Progenitor cell of endocrine pancreas (in vitro differentiated cells): Measurements from ENCODE around the gene RMDN2. TPM values are rescaled to one million over a fixed set of nuclear protein-coding genes. Genes with fewer than 3 reads are reported as not detected.

Experiments used
- DNase-seq: peaks from one replicate; pipeline ENCODE4 v3.0.0; 2021; ENCODE audit warnings: low spot score; ENCODE audit not compliant: unreplicated experiment
- H3K27ac Mint-ChIP-seq: 2 replicates; pipeline ENCODE4 v1.8.0; 2021; ENCODE audit warnings: mild to moderate bottlenecking, moderate library complexity, mixed read lengths
- H3K27me3 Mint-ChIP-seq: 2 replicates; pipeline ENCODE4 v1.8.0; 2021; ENCODE audit warnings: mixed read lengths
- H3K36me3 Mint-ChIP-seq: 2 replicates; pipeline ENCODE4 v1.8.0; 2022; ENCODE audit warnings: mixed read lengths; ENCODE audit not compliant: insufficient read depth
- H3K4me1 Mint-ChIP-seq: 2 replicates; pipeline ENCODE4 v1.8.0; 2021; ENCODE audit warnings: low read depth, mixed read lengths
- H3K4me3 Mint-ChIP-seq: 2 replicates; pipeline ENCODE4 v1.8.0; 2021; ENCODE audit warnings: low read depth, mild to moderate bottlenecking, moderate library complexity, mixed read lengths
- H3K9me3 Mint-ChIP-seq: 2 replicates; pipeline ENCODE4 v1.8.0; 2021; ENCODE audit warnings: low read depth, mixed read lengths
- total RNA-seq: library from RNA; stranded (reverse); gene quantifications from 2 replicates; pipeline ENCODE4 v1.2.1, GENCODE V29; 2021
- TF ChIP-seq, protein P1 (sequence below): fragments of 200-600 bp; sonication (generic); IDR thresholded peaks from one replicate; pipeline ENCODE4 v1.5.0; 2021; ENCODE audit warnings: antibody characterized with exemption, mild to moderate bottlenecking; ENCODE audit not compliant: unreplicated experiment

The RMDN2 gene
- total RNA-seq, 1 donor from 2014 or later: 9.2 TPM

DNA sequence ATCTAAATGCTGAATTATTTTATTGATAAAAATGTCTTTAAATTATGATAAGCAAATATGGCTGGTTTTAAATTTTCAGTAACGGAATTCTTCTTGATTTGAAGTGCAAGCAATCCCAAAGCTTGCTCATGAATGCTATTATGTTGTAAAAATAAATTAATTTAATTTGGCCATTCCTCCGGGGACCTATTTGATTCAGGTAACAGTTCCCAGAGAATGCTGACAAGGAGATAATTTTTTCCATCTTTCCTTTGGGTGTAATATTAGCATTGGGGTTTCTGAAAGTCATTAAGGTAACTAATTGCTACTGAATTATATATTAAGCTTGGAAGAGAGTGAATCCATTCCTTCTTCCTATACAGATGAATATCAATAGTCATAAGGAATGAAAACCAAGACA is 12.5 kb upstream of the RMDN2 start:
- no peak overlapping the region for H3K27ac Mint-ChIP-seq
- no peaks in the 10 kb centered on the region for H3K27me3 Mint-ChIP-seq
- no peak overlapping the region for H3K4me3 Mint-ChIP-seq
- no peaks in the 10 kb centered on the region for H3K9me3 Mint-ChIP-seq
- no peaks in the 10 kb centered on the region for H3K4me1 Mint-ChIP-seq
- no peak for DNase-seq
- TF ChIP-seq, protein P1, sequence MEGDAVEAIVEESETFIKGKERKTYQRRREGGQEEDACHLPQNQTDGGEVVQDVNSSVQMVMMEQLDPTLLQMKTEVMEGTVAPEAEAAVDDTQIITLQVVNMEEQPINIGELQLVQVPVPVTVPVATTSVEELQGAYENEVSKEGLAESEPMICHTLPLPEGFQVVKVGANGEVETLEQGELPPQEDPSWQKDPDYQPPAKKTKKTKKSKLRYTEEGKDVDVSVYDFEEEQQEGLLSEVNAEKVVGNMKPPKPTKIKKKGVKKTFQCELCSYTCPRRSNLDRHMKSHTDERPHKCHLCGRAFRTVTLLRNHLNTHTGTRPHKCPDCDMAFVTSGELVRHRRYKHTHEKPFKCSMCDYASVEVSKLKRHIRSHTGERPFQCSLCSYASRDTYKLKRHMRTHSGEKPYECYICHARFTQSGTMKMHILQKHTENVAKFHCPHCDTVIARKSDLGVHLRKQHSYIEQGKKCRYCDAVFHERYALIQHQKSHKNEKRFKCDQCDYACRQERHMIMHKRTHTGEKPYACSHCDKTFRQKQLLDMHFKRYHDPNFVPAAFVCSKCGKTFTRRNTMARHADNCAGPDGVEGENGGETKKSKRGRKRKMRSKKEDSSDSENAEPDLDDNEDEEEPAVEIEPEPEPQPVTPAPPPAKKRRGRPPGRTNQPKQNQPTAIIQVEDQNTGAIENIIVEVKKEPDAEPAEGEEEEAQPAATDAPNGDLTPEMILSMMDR: no peak
- no peaks in the 10 kb centered on the region for H3K36me3 Mint-ChIP-seq

DNA sequence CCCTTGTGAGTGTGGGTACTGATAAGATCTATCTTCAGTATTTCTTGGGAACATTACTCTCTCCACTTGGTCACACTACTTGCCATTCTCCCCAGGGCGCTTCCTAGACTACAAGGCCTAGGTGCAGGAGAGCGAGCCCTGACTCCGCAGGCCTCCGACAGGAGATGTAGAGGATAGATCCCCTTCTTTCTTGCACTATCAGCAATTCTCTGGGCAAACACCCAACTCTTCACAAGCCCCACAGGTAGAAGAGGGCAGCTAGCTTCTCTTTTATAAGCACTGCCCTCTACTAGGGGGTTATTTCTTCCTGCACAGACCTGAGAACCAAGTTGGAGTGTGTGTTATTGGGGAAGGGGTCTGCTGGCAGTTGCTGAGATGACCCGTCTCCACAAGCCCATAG is 10.7 kb upstream of the RMDN2 start:
- Mint-ChIP-seq H3K27ac (no peak overlapping the region), H3K4me3 (no peak overlapping the region), H3K36me3 (no peaks in the 10 kb centered on the region), H3K27me3 (no peaks in the 10 kb centered on the region), H3K4me1 (peaks cover 12% of the 10 kb centered on the region), H3K9me3 (no peaks in the 10 kb centered on the region)
- no peak for DNase-seq
- TF ChIP-seq, protein P1: no peak

DNA sequence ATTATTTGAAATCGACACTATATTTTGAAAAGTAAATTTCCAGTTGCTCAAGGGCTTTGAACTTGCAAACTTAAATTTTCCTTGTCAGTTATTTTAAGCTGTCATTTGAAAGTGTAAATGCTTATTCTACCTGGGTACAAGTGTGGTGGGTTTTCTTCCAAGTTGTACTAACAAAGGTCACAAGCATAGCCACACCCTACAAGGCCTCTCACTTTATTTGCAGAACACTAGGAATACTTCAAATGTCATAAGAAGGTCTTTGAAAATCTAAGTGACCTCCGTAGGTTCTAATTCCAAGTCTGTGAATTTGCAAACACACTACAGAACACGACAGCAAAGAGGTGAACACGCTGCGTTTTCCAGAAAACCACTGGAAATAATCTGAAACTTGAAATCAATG is 9.3 kb upstream of the RMDN2 start:
- Mint-ChIP-seq H3K4me1 (peaks cover 16% of the 10 kb centered on the region), H3K36me3 (no peaks in the 10 kb centered on the region), H3K9me3 (no peaks in the 10 kb centered on the region), H3K27ac (no peak overlapping the region), H3K27me3 (no peaks in the 10 kb centered on the region), H3K4me3 (no peak overlapping the region)
- DNase-seq: no peak
- TF ChIP-seq, protein P1: no peak

DNA sequence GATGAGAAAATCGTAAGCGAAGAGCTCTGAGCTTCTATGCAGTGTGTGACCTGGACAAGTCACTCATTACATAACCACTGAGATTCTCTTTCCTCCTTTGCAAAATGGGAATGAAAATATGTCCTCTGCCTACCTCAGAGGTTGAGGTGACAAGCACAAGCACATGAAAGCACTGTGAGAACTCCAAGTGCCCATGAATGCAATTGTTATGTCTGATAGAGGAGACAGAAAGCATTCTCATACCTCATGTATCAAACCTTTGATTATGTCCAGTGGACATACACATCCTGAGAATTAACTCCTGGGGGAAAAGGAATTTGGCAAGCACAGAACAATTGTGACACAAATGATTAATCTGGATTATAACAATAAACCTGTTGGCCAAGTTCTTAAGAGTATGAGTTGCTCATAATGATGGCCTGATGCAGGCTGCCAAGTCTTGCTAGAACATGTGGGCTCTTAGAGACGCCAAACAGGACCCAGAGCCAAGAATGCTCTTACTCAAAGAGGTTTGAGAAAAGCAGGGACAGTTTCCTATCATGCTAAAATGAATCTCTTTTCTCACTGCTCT is 8.5 kb upstream of the RMDN2 start:
- TF ChIP-seq, protein P1: no peak
- Mint-ChIP-seq H3K9me3 (no peaks in the 10 kb centered on the region), H3K27me3 (no peaks in the 10 kb centered on the region), H3K27ac (no peak overlapping the region), H3K4me3 (no peak overlapping the region), H3K4me1 (peaks cover 16% of the 10 kb centered on the region), H3K36me3 (no peaks in the 10 kb centered on the region)
- DNase-seq: no peak

GRCh38 chr2:37917281-37918228 is 7.5 kb upstream of the RMDN2 start:
- Mint-ChIP-seq H3K4me1 (peaks cover 19% of the 10 kb centered on the region), H3K36me3 (no peaks in the 10 kb centered on the region), H3K27me3 (no peaks in the 10 kb centered on the region), H3K27ac (no peak overlapping the region), H3K4me3 (no peak overlapping the region), H3K9me3 (no peaks in the 10 kb centered on the region)
- no peak for DNase-seq
- TF ChIP-seq, protein P1: no peak
